Activated naive CD8-positive, alpha-beta T cell (primary cell): Measurements from ENCODE around the gene CCDC80.
A peak's percentile ranks its signal among the peaks of the same experiment; 100 is the strongest.

Experiments used
- H3K27ac Mint-ChIP-seq: one replicate; pipeline ENCODE4 v1.8.0; 2021; ENCODE audit warnings: mixed read lengths
- H3K27me3 Mint-ChIP-seq: one replicate; pipeline ENCODE4 v1.8.0; 2021; ENCODE audit warnings: mixed read lengths
- H3K36me3 Mint-ChIP-seq: one replicate; pipeline ENCODE4 v1.8.0; 2021; ENCODE audit warnings: mixed read lengths
- H3K4me1 Mint-ChIP-seq: one replicate; pipeline ENCODE4 v1.8.0; 2021; ENCODE audit warnings: low read depth, mixed read lengths
- H3K4me3 Mint-ChIP-seq: one replicate; pipeline ENCODE4 v1.8.0; 2021; ENCODE audit warnings: mild to moderate bottlenecking, mixed read lengths
- H3K9me3 Mint-ChIP-seq: one replicate; pipeline ENCODE4 v1.8.0; 2021; ENCODE audit warnings: low read depth, mixed read lengths

The CCDC80 gene

GRCh38 chr3:112561734-112562529 is 79.0 kb downstream of the CCDC80 start, which contains the start of the genes ATG3 and SLC35A5:
Gene ATG3, minus strand, starts transcription at chr3:112561962. Its CDS starts 434 bp downstream, at chr3:112561528.
Gene SLC35A5, plus strand, starts transcription at chr3:112562045. Its CDS starts 1,359 bp downstream, at chr3:112563404.
- Mint-ChIP-seq H3K27ac (peak within 1 kb of the TSS; percentile 99), H3K27me3 (no peaks in the 10 kb centered on the region), H3K36me3 (peaks cover 8% of the 10 kb centered on the region)

GRCh38 chr3:112561484-112561733 is 79.5 kb downstream of the CCDC80 start:
- Mint-ChIP-seq H3K9me3 (no peaks in the 10 kb centered on the region), H3K4me3 (peak overlapping the region; percentile 98), H3K4me1 (peaks cover 48% of the 10 kb centered on the region), H3K36me3 (peaks cover 5% of the 10 kb centered on the region), H3K27ac (peak overlapping the region; percentile 94), H3K27me3 (no peaks in the 10 kb centered on the region)

More at GRCh38 chr3:112561734-112562529, 79.0 kb downstream of the CCDC80 start, which contains the start of the genes ATG3 and SLC35A5:
- Mint-ChIP-seq H3K4me1 (peaks cover 49% of the 10 kb centered on the region), H3K4me3 (peak within 1 kb of the TSS; percentile 98), H3K9me3 (no peaks in the 10 kb centered on the region)

- H3K36me3 Mint-ChIP-seq: peaks cover 7% of the 10 kb centered on the region
- H3K27me3 Mint-ChIP-seq: no peaks in the 10 kb centered on the region
- no peaks in the 10 kb centered on the region for H3K9me3 Mint-ChIP-seq
- H3K4me3 Mint-ChIP-seq: peak overlapping the region; percentile 98
- H3K27ac Mint-ChIP-seq: peak overlapping the region; percentile 94
- peaks cover 50% of the 10 kb centered on the region for H3K4me1 Mint-ChIP-seq
Observed at GRCh38 chr3:112560721-112561483, 80.0 kb downstream of the CCDC80 start.

GRCh38 chr3:112560307-112560706 is 80.6 kb downstream of the CCDC80 start:
- H3K4me1 Mint-ChIP-seq: peaks cover 56% of the 10 kb centered on the region

GRCh38 chr3:112557976-112558375 is 83.0 kb downstream of the CCDC80 start:
- Mint-ChIP-seq H3K27me3 (no peaks in the 10 kb centered on the region), H3K36me3 (peaks cover 10% of the 10 kb centered on the region), H3K4me3 (no peak overlapping the region), H3K4me1 (peaks cover 59% of the 10 kb centered on the region), H3K9me3 (no peaks in the 10 kb centered on the region), H3K27ac (no peak overlapping the region)

More at GRCh38 chr3:112560307-112560706, 80.6 kb downstream of the CCDC80 start:
- Mint-ChIP-seq H3K27me3 (no peaks in the 10 kb centered on the region), H3K9me3 (no peaks in the 10 kb centered on the region), H3K36me3 (peaks cover 8% of the 10 kb centered on the region), H3K4me3 (peak overlapping the region; percentile 98), H3K27ac (peak overlapping the region; percentile 94)

GRCh38 chr3:112555535-112556170 is 85.3 kb downstream of the CCDC80 start:
- Mint-ChIP-seq H3K27ac (peak overlapping the region; percentile 56), H3K27me3 (no peaks in the 10 kb centered on the region), H3K36me3 (peaks cover 12% of the 10 kb centered on the region), H3K4me3 (peak overlapping the region; percentile 61), H3K4me1 (peaks cover 61% of the 10 kb centered on the region), H3K9me3 (no peaks in the 10 kb centered on the region)

- peaks cover 35% of the 10 kb centered on the region for H3K4me1 Mint-ChIP-seq
- H3K36me3 Mint-ChIP-seq: peaks cover 14% of the 10 kb centered on the region
- H3K27ac Mint-ChIP-seq: no peak overlapping the region
- no peak overlapping the region for H3K4me3 Mint-ChIP-seq
- H3K9me3 Mint-ChIP-seq: no peaks in the 10 kb centered on the region
- no peaks in the 10 kb centered on the region for H3K27me3 Mint-ChIP-seq
Observed at GRCh38 chr3:112550859-112551258, 90.1 kb downstream of the CCDC80 start.
